Smooth muscle cell (in vitro differentiated cells): Measurements from ENCODE around the gene MCTS1. TPM values are rescaled to one million over a fixed set of nuclear protein-coding genes. Genes with fewer than 3 reads are reported as not detected.

Experiments
- DNase-seq: peaks from one replicate; lab custom pipeline; 2025; ENCODE audit not compliant: unreplicated experiment; lab: John Stamatoyannopoulos, UW
- H2AFZ ChIP-seq: fragments of 200-600 bp; sonication (generic); 2 replicates; pipeline ENCODE4 v1.6.0; 2016; ENCODE audit warnings: antibody characterized with exemption, low read depth, mild to moderate bottlenecking
- H3F3A ChIP-seq: fragments of 200-600 bp; sonication (generic); 2 replicates; pipeline ENCODE4 v1.6.0; 2017; ENCODE audit warnings: antibody characterized with exemption, low read depth
- H3K27ac ChIP-seq: fragments of 200-600 bp; sonication (generic); 2 replicates; pipeline ENCODE4 v1.5.1; 2016; ENCODE audit warnings: low read depth, mild to moderate bottlenecking
- H3K27me3 ChIP-seq: fragments of 200-600 bp; sonication (generic); 2 replicates; pipeline ENCODE4 v1.6.1; 2016; ENCODE audit warnings: low read depth, mild to moderate bottlenecking
- H3K36me3 ChIP-seq: fragments of 200-600 bp; sonication (generic); 2 replicates; pipeline ENCODE4 v1.5.1; 2016; ENCODE audit warnings: low read depth
- H3K4me1 ChIP-seq: fragments of 200-600 bp; sonication (generic); 2 replicates; pipeline ENCODE4 v1.5.1; 2016; ENCODE audit warnings: low read depth
- H3K4me2 ChIP-seq: fragments of 200-600 bp; sonication (generic); 2 replicates; pipeline ENCODE4 v1.6.0; 2016; ENCODE audit warnings: mild to moderate bottlenecking
- H3K4me3 ChIP-seq: fragments of 200-600 bp; sonication (generic); 2 replicates; pipeline ENCODE4 v1.5.1; 2016; ENCODE audit warnings: mild to moderate bottlenecking
- H3K79me2 ChIP-seq: fragments of 200-600 bp; sonication (generic); 2 replicates; pipeline ENCODE4 v1.6.0; 2016; ENCODE audit warnings: low read depth, mild to moderate bottlenecking
- H3K9ac ChIP-seq: fragments of 200-600 bp; sonication (generic); 2 replicates; pipeline ENCODE4 v1.6.0; 2016; ENCODE audit warnings: low read depth
- H3K9me3 ChIP-seq: fragments of 200-600 bp; sonication (generic); replicated peaks from 2 replicates; pipeline ENCODE4 v1.5.1; 2016; ENCODE audit warnings: low read depth
- H4K20me1 ChIP-seq: fragments of 200-600 bp; sonication (generic); 2 replicates; pipeline ENCODE4 v1.6.0; 2016; ENCODE audit warnings: low read depth
- WGBS: methylation state at CpG from one replicate; pipeline ENCODE4 v1.1.7; 2016; ENCODE audit warnings: low lambda C conversion rate; 5-methylcytosine and 5-hydroxymethylcytosine counted together
- polyA plus RNA-seq: library from polyadenylated mRNA; unstranded; fragments of >200 nt; fragmentation: Nextera tagmentation; extraction: Ambion mirVana; gene quantifications from 2 replicates; pipeline ENCODE4 v1.2.1, GENCODE V29; 2016
- total RNA-seq: library from RNA; depleted of rRNA; stranded (reverse); fragments of >200 nt; gene quantifications from 2 replicates; pipeline ENCODE4 v1.2.3, GENCODE V29; 2014
- TF ChIP-seq, protein P1 (sequence below): fragments of 200-600 bp; sonication (generic); IDR thresholded peaks from 2 replicates; pipeline ENCODE4 v1.5.1; 2017; ENCODE audit warnings: borderline replicate concordance, mild to moderate bottlenecking, antibody characterized with exemption; ENCODE audit not compliant: insufficient read depth, poor library complexity, severe bottlenecking

The MCTS1 gene
- total and polyA plus RNA-seq, 2 experiments from 2014 or later = 72.3 to 88.6 TPM

DNA sequence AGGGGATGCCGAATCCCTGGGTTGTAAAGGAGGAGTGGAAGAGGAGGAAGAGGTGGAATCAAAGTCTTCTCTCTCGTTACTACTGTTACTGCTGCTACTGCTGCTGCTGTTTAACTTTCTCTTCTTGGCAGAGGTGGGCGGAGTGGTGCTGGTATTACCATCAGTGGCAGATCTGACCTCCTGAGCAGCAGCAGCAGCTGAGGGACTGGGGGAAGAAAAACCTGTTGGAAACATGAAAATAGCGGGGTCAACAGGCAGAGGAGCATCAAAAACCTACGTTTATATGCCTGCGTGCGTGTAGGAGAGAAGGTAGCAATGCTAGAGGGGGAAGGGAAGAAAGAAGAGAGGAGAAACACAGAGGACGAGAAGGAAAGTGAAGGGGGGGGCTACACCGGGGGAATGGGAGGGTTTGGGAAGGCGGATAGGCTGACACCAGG is 43.5 kb upstream of the MCTS1 start:
- DNase-seq = no peak
- TF ChIP-seq, protein P1, sequence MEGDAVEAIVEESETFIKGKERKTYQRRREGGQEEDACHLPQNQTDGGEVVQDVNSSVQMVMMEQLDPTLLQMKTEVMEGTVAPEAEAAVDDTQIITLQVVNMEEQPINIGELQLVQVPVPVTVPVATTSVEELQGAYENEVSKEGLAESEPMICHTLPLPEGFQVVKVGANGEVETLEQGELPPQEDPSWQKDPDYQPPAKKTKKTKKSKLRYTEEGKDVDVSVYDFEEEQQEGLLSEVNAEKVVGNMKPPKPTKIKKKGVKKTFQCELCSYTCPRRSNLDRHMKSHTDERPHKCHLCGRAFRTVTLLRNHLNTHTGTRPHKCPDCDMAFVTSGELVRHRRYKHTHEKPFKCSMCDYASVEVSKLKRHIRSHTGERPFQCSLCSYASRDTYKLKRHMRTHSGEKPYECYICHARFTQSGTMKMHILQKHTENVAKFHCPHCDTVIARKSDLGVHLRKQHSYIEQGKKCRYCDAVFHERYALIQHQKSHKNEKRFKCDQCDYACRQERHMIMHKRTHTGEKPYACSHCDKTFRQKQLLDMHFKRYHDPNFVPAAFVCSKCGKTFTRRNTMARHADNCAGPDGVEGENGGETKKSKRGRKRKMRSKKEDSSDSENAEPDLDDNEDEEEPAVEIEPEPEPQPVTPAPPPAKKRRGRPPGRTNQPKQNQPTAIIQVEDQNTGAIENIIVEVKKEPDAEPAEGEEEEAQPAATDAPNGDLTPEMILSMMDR = no peak
- peaks cover 41% of the 10 kb centered on the region for H3K79me2 ChIP-seq

DNA sequence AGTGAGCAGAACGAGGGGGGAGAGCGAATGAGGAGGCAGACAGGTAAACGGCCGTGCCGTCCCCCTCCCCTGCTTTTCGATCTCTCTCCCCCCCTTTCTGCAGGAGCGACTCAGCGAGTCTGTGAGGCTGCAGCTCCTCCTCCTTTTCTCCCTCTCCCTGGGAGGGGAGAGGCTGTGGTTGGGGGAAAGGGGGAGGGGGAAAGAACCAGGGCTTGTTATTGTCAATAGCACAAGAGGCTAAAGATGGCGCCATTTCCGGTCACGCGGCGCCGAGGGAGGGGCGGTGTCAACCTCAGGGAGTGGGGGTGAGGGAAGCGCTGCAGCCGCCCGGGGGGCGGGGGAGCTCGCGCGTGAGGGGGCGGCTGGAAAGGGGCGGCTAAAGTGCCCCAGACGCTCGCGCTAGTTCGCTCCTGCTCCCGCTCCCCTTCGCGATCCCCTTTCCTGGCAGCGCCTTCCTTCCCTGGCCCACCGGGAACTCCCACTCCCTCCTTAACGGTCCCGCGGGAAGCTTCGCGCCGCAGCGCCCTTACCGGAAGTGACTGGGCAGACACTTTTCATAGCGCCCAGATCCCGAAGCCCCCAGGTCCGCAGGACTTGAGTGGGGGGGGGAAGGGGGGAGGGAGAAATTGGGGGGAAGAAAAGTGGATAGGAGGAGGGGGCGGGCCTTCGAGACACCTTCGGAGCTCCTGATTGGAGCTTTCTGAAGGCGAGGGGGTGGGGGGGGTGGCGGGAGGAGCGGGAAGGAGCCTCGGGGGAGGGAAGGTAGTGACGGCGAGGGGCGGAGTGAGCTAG is 42.9 kb upstream of the MCTS1 start, which contains the start of gene CUL4B:
Gene CUL4B, minus strand, starts transcription at position 121 of the 792 bp plus-strand sequence. CDS start 324 bp downstream, outside the sequence.
- peak within 1 kb of the TSS; percentile 92 for H3K9ac ChIP-seq
- H3K4me2 ChIP-seq = peak within 1 kb of the TSS; percentile 90
- H3K4me3 ChIP-seq = peak within 1 kb of the TSS; percentile 79
- H3K36me3 ChIP-seq = no peaks in the 10 kb centered on the region
- peaks cover 6% of the 10 kb centered on the region for H3F3A ChIP-seq
- H3K9me3 ChIP-seq = no peaks in the 10 kb centered on the region
- TF ChIP-seq, protein P1 = no peak
- H4K20me1 ChIP-seq = peaks cover 12% of the 10 kb centered on the region
- H3K4me1 ChIP-seq = peaks cover 11% of the 10 kb centered on the region
- H2AFZ ChIP-seq = peak within 1 kb of the TSS; percentile 86
- DNase-seq = peak; percentile 64
- WGBS = 48% methylated on average over 32 of the region's 54 CpGs
- peak within 1 kb of the TSS; percentile 97 for H3K27ac ChIP-seq
- H3K79me2 ChIP-seq = peaks cover 39% of the 10 kb centered on the region
- no peaks in the 10 kb centered on the region for H3K27me3 ChIP-seq

More for the DNA sequence above, 43.5 kb upstream of the MCTS1 start:
- Histone ChIP-seq H3K4me3 (peak overlapping the region; percentile 79), H3K27ac (peak overlapping the region; percentile 97), H3K4me1 (peaks cover 11% of the 10 kb centered on the region), H3K9ac (peak overlapping the region; percentile 92), H4K20me1 (peaks cover 12% of the 10 kb centered on the region), H3K4me2 (peak overlapping the region; percentile 85), H3K27me3 (no peaks in the 10 kb centered on the region), H3K9me3 (no peaks in the 10 kb centered on the region), H3F3A (peaks cover 6% of the 10 kb centered on the region), H2AFZ (peak overlapping the region; percentile 67), H3K36me3 (no peaks in the 10 kb centered on the region)
- 30% methylated on average over 10 of the region's 10 CpGs for WGBS

DNA sequence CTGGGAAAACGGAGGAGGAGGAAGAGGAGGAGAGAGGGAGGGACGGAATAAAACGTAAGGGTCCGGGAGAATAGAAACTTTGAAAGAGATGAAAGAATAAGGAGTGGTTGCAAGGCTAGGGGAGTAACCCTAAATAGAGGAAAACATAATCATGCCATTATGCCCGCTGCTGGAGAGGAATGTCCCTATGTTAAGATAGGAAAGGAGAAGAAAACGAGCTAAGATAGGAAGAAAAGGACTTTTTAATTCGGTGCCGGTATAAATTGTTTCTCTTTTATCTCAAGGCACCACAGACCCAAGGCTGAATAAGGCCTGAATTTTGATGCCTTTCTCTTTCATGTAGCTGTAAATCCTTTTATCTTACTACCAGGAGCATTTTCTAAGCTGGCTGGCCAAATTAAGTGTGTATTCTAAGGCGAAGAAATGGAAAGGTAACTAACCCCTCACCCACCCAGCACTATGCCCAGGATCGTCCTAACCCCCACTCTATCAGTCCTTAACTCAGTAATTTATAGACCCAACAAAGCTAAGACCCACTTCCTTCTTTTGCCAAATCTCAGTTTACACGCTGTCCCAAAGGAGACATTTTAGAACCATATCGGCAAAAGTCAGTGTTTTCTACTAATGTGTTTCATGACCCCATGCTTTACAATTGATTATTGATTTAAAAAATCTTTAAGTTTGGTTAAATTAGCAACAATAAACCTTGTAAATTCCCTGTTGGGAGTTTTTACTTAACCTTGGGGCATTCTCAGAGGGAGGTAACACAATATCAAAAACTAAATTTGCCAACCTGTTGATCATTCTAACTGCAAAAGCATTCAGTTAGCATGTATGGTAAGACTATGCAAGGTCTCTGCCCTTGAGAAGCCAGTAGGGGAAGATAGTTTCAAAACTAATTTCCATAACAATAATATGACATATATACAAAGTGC is 42.0 kb upstream of the MCTS1 start:
- H3K4me2 ChIP-seq = peak overlapping the region; percentile 90
- peak overlapping the region; percentile 97 for H3K27ac ChIP-seq
- peaks cover 12% of the 10 kb centered on the region for H4K20me1 ChIP-seq
- DNase-seq = no peak
- peak overlapping the region; percentile 86 for H2AFZ ChIP-seq
- H3K9ac ChIP-seq = peak overlapping the region; percentile 92
- WGBS = 33% methylated on average over 12 of the region's 12 CpGs
- H3K4me3 ChIP-seq = peak overlapping the region; percentile 79
- peaks cover 33% of the 10 kb centered on the region for H3K79me2 ChIP-seq
- H3K4me1 ChIP-seq = peaks cover 11% of the 10 kb centered on the region
- no peaks in the 10 kb centered on the region for H3K27me3 ChIP-seq
- TF ChIP-seq, protein P1 = no peak
- H3K36me3 ChIP-seq = no peaks in the 10 kb centered on the region
- H3K9me3 ChIP-seq = no peaks in the 10 kb centered on the region
- peaks cover 6% of the 10 kb centered on the region for H3F3A ChIP-seq
